IPS DF 6.9 (cell line): Measurements from ENCODE around the gene JAK1.

ENCODE experiments used
- DNase-seq: peaks from one replicate; pipeline ENCODE4 v3.0.0-alpha.2; 2013; ENCODE audit warnings: low read depth, low spot score
- H3K27ac ChIP-seq: one replicate; pipeline ENCODE4 v1.5.1; 2013; ENCODE audit warnings: low read length, control low read depth
- H3K27me3 ChIP-seq: 2 replicates; pipeline ENCODE4 v1.6.1; 2013; ENCODE audit warnings: mild to moderate bottlenecking, low read length; ENCODE audit not compliant: control insufficient read depth, insufficient read depth
- H3K36me3 ChIP-seq: 2 replicates; pipeline ENCODE4 v1.6.1; 2013; ENCODE audit warnings: low read length; ENCODE audit not compliant: control insufficient read depth, insufficient read depth
- H3K4me1 ChIP-seq: 2 replicates; pipeline ENCODE4 v1.6.1; 2013; ENCODE audit warnings: low read length; ENCODE audit not compliant: control insufficient read depth, insufficient read depth
- H3K4me3 ChIP-seq: 2 replicates; pipeline ENCODE4 v1.5.1; 2013; ENCODE audit warnings: mild to moderate bottlenecking, low read length
- H3K9me3 ChIP-seq: 2 replicates; pipeline ENCODE4 v1.6.1; 2013; ENCODE audit warnings: low read length, inconsistent platforms; ENCODE audit not compliant: control insufficient read depth, insufficient read depth
- WGBS: extraction: QIAGEN DNeasy Blood & Tissue Kit; methylation state at CpG from one replicate; pipeline ENCODE4 v1.1.7; 2013; ENCODE audit warnings: mixed read lengths, missing lambda C conversion rate; ENCODE audit not compliant: insufficient read length, insufficient coverage; 5-methylcytosine and 5-hydroxymethylcytosine counted together

JAK1 gene

GRCh38 chr1:64962441-64962840 lies 3.9 kb downstream of the JAK1 start:
- DNase-seq: no peak
- Histone ChIP-seq H3K27me3 (no peaks in the 10 kb centered on the region), H3K9me3 (no peaks in the 10 kb centered on the region), H3K36me3 (no peaks in the 10 kb centered on the region), H3K27ac (no peak overlapping the region), H3K4me1 (peaks cover 1% of the 10 kb centered on the region; the same call in 1 of the 2 replicates), H3K4me3 (no peak overlapping the region)
- WGBS: no CpG with 5 or more reads among the region's 7 CpGs

GRCh38 chr1:64961923-64962322 lies 4.4 kb downstream of the JAK1 start:
- H3K9me3 ChIP-seq: no peaks in the 10 kb centered on the region
- no peaks in the 10 kb centered on the region for H3K36me3 ChIP-seq
- no peak overlapping the region for H3K4me3 ChIP-seq
- DNase-seq: no peak
- no peaks in the 10 kb centered on the region for H3K27me3 ChIP-seq
- H3K4me1 ChIP-seq: peaks cover 4% of the 10 kb centered on the region
- no CpG with 5 or more reads among the region's 1 CpG for WGBS
- no peak overlapping the region for H3K27ac ChIP-seq

- H3K4me1 ChIP-seq: peaks cover 4% of the 10 kb centered on the region
Observed at GRCh38 chr1:64960731-64961130, 5.6 kb downstream of the JAK1 start.

GRCh38 chr1:64959986-64960385 lies 6.4 kb downstream of the JAK1 start:
- H3K4me3 ChIP-seq: no peak overlapping the region
- no CpG with 5 or more reads among the region's 6 CpGs for WGBS
- no peak for DNase-seq
- no peak overlapping the region for H3K27ac ChIP-seq
- H3K4me1 ChIP-seq: peaks cover 4% of the 10 kb centered on the region
- H3K36me3 ChIP-seq: no peaks in the 10 kb centered on the region
- H3K9me3 ChIP-seq: no peaks in the 10 kb centered on the region
- no peaks in the 10 kb centered on the region for H3K27me3 ChIP-seq

More at GRCh38 chr1:64960731-64961130, 5.6 kb downstream of the JAK1 start:
- Histone ChIP-seq H3K27me3 (no peaks in the 10 kb centered on the region), H3K36me3 (no peaks in the 10 kb centered on the region), H3K27ac (no peak overlapping the region), H3K9me3 (no peaks in the 10 kb centered on the region), H3K4me3 (no peak overlapping the region)
- DNase-seq: no peak

- no peak for DNase-seq
- Histone ChIP-seq H3K4me3 (no peak overlapping the region), H3K9me3 (no peaks in the 10 kb centered on the region), H3K27ac (no peak overlapping the region), H3K27me3 (no peaks in the 10 kb centered on the region), H3K4me1 (peaks cover 3% of the 10 kb centered on the region), H3K36me3 (no peaks in the 10 kb centered on the region)
- WGBS: no CpG with 5 or more reads among the region's 3 CpGs
Observed at GRCh38 chr1:64956733-64957441, 9.5 kb downstream of the JAK1 start.

GRCh38 chr1:64956010-64956640 lies 10.2 kb downstream of the JAK1 start:
- Histone ChIP-seq H3K27ac (no peak overlapping the region), H3K4me1 (peaks cover 3% of the 10 kb centered on the region), H3K36me3 (no peaks in the 10 kb centered on the region), H3K27me3 (no peaks in the 10 kb centered on the region), H3K4me3 (no peak overlapping the region), H3K9me3 (no peaks in the 10 kb centered on the region)
- DNase-seq: no peak
- WGBS: no CpG with 5 or more reads among the region's 3 CpGs

- H3K4me1 ChIP-seq: peaks cover 3% of the 10 kb centered on the region
- H3K36me3 ChIP-seq: no peaks in the 10 kb centered on the region
- H3K27ac ChIP-seq: no peak overlapping the region
- WGBS: no CpG with 5 or more reads among the region's 14 CpGs
- no peak for DNase-seq
- H3K4me3 ChIP-seq: no peak overlapping the region
- H3K27me3 ChIP-seq: no peaks in the 10 kb centered on the region
- no peaks in the 10 kb centered on the region for H3K9me3 ChIP-seq
Observed at GRCh38 chr1:64955097-64956009, 11.0 kb downstream of the JAK1 start.

GRCh38 chr1:64953241-64953640 lies 13.1 kb downstream of the JAK1 start:
- no peak overlapping the region for H3K27ac ChIP-seq
- H3K36me3 ChIP-seq: no peaks in the 10 kb centered on the region
- no peak overlapping the region for H3K4me3 ChIP-seq
- H3K27me3 ChIP-seq: no peaks in the 10 kb centered on the region
- no peaks in the 10 kb centered on the region for H3K9me3 ChIP-seq
- DNase-seq: no peak
- 100% methylated on average over 1 of the region's 6 CpGs for WGBS
- peaks cover 3% of the 10 kb centered on the region for H3K4me1 ChIP-seq

- no peak for DNase-seq
- H3K4me3 ChIP-seq: no peak overlapping the region
- H3K9me3 ChIP-seq: no peaks in the 10 kb centered on the region
- no peaks in the 10 kb centered on the region for H3K36me3 ChIP-seq
- no CpG with 5 or more reads among the region's 6 CpGs for WGBS
- no peaks in the 10 kb centered on the region for H3K27me3 ChIP-seq
- no peak overlapping the region for H3K27ac ChIP-seq
- H3K4me1 ChIP-seq: no peaks in the 10 kb centered on the region
Observed at GRCh38 chr1:64950284-64950809, 16.0 kb downstream of the JAK1 start.
